C4-2B (cell line): ENCODE measurements around the gene JARID2.

ENCODE experiments used
- ZFX ChIP-seq: fragments of 450-650 bp; IDR thresholded peaks from 2 replicates; pipeline ENCODE4 v1.6.1; 2017
- TF ChIP-seq, protein P1 (sequence below): fragments of 450-650 bp; conservative IDR thresholded peaks from 2 replicates; pipeline ENCODE4 v1.5.1; 2017; ENCODE audit warnings: mild to moderate bottlenecking

DNA sequence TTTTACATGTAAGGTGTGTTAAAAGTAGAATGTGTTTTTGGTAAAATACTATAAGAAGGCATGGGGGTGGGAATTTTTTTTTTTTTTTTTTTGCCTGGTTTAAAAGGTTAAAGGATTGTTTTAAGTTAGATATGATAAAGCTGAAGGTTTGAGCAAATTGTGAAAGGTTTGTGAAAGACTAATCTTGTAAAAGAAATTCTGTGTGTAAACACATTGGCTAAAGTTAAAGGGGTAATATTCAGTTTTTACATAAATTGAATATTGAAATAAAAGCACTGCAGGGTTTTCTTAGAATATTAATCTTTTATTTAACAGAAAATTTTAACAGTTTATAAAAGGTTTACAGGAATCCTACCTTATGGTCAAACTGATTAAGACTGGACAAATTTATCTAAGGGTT, 311.3 kb downstream of the JARID2 start:
- TF ChIP-seq, protein P1, sequence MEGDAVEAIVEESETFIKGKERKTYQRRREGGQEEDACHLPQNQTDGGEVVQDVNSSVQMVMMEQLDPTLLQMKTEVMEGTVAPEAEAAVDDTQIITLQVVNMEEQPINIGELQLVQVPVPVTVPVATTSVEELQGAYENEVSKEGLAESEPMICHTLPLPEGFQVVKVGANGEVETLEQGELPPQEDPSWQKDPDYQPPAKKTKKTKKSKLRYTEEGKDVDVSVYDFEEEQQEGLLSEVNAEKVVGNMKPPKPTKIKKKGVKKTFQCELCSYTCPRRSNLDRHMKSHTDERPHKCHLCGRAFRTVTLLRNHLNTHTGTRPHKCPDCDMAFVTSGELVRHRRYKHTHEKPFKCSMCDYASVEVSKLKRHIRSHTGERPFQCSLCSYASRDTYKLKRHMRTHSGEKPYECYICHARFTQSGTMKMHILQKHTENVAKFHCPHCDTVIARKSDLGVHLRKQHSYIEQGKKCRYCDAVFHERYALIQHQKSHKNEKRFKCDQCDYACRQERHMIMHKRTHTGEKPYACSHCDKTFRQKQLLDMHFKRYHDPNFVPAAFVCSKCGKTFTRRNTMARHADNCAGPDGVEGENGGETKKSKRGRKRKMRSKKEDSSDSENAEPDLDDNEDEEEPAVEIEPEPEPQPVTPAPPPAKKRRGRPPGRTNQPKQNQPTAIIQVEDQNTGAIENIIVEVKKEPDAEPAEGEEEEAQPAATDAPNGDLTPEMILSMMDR, result no peak
- TF ChIP-seq ZFX, result no peak
